Measurements from ENCODE around the gene PIK3CB.
A peak's percentile ranks its signal among the peaks of the same experiment; 100 is the strongest.
"Not testable (repeated sequence)": the region's sequence is repeated elsewhere in the genome, so short reads cannot be mapped to it uniquely, and the experiment has no call there.

Gene PIK3CB

DNA sequence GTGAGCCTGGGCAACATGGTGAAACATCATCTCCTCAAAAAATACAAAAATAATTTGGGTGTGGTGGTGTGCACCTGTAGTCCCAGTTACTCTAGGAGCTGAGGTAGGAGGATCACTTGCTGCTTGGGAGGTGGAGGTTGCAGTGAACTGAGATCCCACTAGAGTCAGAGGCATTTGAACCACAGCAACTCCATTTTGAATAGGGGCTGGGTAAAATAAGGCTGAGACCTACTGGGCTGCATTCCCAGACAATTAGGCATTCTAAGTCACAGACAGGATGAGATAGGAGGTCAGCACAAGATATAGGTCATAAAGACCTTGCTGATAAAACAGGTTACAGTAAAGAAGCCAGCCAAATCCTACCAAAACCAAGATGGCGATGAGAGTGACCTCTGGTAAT lies 12.1 kb upstream of the PIK3CB start:
- DNase-seq (ENCODE audit: low spot score): not testable (repeated sequence)

DNA sequence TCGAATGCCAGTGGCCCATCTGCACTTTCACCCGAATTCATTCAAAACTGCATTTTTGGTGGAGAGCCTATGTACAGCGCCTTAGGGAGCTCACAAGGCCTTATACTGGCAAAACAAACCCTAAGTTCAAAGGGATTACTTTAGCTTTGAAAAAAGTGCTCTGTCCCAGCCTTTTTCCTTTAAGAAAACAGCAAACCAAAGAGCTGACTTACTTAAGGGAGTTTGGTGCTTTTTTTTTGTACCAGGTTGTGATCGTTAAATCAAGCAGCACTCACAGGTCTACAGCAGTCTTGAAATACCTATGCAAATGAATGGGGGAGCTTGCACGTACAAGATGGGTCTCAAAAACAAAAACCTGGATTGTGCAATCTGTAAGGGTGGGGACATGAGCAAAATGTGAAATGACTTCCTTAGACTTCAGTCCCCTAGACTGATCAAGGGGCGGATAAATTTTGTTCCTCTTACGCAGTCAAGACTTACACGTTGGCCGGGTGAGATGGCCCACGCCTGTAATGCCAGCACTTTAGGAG lies 11.6 kb upstream of the PIK3CB start:
- no peak for DNase-seq (ENCODE audit: low spot score)

DNA sequence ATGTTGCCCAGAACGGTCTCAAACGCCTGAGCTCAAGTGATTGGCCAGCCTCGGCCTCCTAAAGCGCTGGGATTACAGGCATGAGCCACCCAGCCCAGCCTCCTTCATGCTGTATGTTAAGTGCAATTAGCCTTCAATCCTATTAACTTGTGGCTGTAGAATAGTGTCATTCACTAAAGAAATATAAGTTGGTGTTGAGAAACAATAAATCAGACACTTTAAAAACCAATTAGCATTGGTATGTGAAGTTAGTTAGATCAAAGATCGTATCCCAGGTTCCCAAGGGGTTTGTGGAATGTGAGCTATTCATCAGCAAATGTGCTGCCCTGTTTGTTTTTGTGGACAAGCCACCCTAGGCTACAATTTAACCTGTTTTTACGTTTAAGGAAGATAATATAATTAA lies 11.0 kb upstream of the PIK3CB start:
- DNase-seq (ENCODE audit: low spot score): no peak

DNA sequence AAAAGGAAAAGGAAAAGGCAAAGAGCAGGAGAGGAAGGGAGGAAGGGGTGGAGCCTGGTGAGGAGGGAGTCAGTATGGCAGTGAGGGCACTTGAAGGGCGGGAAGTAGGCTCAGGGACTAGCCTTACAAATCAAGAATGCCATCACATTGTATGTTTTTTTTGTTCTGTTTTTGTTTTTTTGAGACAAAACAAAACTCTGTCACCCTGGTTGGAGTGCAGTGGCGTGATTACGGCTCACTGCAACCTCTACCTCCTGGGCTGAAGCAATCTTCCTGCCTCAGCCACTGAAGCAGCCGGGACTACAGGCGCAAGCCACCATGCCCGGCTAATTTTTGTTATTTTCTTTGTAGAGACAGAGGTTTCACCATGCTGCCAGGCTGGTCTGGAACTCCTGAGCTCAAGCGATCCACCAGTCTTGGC lies 10.5 kb upstream of the PIK3CB start:
- no peak for DNase-seq (ENCODE audit: low spot score)

DNA sequence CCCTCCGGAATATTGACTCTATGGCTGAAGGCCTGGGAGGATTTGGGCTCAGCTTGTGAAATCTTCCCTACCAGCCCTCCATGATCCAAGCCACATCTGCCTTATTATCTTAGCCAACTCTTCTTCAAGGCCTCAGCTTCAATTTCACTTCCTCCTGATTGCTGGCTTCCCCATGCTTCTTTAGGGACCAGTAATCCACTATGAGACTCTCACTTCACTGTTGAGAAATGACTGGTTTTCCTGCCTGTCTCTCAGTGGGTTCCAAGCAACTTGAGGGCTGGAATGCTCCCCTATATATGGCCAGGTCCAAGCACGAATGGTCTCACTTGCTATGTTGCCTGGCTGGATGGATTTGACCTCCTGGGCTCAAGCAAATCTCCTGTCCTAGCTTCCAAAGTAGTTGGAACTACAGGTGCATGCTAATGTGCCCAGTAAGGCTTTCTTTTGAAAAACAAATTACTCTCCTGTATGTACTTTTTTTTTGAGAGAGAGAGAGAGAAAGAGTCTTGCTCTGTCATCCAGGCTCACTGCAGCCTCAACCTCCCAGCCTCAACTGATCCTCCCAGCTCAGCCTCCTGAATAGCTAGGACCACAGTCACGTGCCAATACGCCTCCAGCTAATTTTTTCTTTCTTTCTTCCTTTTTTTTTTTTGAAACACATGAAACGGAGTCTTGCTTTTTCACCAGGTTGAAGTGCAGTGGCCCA lies 7.9 kb upstream of the PIK3CB start:
- no peak for DNase-seq (ENCODE audit: low spot score)

DNA sequence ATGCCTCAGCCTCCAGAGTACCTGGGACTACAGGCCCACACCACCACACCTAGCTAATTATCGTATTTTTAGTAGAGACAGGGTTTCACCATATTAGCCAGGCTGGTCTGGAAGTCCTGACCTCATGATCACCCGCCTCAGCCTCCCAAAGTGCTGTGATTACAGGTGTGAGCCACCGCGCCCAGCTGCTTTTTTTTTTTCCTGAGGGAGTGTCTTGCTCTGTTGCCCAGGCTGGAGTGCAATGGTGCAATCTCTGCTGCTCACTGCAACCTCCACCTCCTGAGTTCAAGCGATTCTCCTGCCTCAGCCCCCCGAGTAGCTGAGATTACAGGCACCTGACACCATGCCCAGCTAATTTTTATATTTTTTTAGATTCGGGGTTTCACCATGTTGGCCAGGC lies 3.7 kb upstream of the PIK3CB start:
- not testable (repeated sequence) for DNase-seq (ENCODE audit: low spot score)

DNA sequence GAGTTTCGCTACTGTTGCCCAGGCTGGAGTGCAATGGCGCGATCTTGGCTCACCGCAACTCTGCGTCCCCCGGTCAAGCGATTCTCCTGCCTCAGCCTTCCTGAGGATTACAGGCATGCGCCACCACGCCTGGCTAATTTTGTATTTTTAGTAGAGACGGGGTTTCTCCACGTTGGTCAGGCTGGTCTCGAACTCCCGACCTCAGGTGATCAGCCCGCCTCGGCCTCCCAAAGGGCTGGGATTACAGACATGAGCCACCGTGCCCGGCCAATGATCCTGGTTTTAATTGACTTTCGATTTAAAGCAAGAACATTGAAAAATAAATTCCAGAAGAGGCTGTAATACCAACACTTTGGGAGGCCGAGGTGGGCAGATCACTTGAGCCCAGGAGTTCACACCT lies 1.1 kb upstream of the PIK3CB start:
- not testable (repeated sequence) for DNase-seq (ENCODE audit: low spot score)

DNA sequence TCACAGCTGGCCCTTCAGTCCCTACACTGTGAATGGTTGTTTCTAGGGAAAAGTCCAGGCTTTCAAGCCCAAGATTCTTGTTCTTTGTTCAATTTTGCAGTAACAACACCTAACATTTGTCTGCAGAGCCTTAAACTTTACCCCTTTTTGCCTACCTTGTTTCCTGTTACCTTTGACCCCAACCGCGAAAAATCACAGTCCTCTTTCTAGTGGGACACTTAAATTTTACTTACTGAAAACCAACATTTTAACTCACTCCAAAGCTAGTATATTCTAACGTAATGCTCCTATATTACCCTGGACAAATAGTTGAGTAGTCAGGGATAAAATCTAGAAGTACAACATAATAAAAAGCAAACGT lies 649 bp upstream of the PIK3CB start:
- DNase-seq (ENCODE audit: low spot score): no peak

DNA sequence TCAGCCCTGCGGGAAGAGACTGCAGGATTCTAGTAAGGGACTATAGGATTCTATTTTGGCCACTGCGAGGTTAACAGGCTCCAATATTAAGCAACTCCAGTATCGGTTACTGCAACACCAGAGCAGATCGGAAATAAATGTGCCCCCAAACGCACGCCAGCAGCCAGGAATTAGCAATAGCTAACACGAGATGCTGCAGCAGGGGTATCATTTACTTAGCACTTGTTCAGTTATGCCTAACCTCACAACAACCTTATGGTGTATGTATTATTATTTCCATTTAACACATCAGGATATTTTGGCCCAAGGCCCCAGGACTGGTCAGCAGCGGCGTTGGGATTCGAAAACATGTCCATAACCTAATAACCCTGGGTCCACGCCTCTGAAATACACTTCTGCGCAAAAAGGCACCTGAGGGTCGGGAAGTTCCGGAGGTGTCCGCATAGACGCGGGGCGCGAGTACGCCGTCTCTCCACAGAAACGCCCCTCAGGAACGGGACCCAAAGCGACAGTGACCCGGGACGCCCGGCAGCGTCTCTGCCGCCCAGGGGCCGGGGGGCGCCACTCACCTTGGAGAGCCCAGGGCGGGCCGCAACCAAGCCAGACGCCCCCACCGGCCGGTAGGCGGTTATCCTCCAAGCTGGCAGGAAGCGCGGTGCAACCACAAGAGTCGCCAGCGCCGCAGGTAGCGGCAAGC lies 681 bp downstream of the PIK3CB start:
- DNase-seq (ENCODE audit: low spot score): peak; percentile 55

DNA sequence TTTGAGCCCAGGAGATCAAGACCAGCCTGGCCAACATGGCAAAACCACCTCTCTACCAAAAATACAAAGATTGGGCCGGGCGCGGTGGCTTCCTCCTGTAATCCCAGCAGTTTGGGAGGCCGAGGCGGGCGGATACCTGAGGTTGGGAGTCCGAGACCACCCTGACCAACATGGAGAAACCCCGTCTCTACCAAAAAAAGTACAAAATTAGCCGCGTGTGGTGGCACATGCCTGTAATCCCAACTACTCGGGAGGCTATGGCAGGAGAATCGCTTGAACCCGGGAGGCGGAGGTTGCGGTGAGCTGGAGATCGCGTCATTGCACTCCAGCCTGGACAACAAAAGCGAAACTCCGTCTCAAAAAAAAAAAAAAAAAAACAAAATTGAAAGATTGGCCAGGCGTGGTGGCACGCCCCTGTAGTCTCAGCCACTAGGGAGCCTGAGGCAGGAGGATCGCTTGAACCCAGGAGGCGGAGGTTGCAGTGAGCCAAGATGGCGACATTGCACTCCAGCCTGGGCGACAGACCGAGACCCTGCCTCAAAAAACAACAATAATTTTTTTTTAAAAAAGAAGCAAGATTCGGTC lies 2.2 kb downstream of the PIK3CB start:
- DNase-seq (ENCODE audit: low spot score): not testable (repeated sequence)

DNA sequence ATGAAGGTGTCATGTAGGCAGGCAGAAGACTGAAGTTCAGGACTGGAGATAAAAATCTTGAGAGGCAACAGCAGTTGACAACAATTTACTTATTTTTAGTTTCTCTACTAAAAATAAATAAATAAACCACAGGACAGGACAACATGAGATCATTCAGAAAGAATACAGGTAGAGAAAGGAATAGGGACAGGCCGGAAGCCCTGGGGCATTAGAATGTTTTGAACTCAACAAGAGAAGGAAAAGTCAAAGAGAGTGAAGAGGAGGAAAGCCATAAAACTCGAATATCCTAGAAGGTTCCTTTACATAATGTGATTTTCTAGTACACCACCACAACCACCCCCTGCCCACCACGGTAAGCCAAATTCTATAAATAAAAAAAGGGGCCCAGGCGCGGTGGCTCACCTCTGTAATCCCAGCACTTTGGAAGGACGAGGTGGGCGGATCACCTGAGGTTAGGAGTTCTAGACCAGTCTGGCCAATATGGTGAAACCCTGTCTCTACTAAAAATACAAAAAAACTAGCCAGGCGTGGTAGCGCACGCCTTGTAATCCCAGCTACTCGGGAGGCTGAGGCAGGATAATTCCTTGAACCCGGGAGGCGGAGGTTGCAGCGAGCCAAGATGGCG lies 4.7 kb downstream of the PIK3CB start:
- no peak for DNase-seq (ENCODE audit: low spot score)

DNA sequence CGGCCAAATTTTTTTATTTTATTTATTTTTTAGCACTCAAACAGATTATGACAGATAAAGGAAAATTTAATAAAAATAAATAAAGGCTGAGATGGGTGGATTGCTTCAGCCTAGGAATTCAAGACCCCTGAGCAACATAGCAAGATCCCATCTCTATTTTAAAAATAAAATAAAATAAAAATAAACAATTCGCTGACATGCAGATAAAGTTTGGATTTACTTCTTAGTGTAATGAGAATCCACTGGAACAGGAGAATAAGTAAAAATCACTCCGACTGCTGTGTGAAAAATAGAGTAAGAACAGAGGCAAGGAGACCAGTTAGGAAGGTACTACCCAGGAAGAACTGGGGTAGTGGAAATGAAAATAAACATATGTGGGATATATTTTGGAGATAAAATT lies 5.6 kb downstream of the PIK3CB start:
- DNase-seq (ENCODE audit: low spot score): no peak

DNA sequence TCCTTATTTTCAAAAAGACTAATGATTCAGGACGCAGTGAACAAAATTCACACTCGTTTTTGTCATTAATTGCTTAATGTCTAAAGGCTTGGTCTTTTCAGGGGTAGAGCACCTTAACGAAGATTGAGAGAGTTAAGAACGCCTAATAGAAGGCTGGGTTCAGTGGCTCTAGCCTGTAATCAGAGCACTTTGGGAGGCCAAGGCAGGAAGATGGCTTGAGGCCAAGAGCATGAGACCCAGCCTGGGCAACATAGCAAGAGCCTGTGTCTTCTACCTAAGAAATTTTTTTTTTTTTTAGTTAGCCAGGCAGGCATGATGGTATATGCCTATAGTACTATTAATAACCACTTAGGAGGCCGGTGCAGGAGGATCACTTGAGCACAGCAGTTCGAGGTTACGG lies 7.5 kb downstream of the PIK3CB start:
- no peak for DNase-seq (ENCODE audit: low spot score)

DNA sequence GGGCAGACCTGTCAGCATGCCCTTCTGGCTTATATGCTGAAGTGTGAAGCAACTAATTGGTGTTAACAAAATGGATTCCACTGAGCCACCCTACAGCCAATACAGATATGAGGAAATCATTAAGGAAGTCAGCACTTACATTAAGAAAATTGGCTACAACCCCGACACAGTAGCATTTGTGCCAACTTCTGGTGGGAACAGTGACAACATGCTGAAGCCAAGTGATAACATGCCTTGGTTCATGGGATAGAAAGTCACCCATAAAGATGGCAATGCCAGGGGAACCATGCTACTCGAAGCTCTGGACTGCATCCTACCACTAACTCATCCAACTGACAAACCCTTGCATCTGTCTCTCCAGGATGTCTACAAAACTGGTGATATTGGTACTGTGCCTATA lies 9.4 kb downstream of the PIK3CB start:
- no peak for DNase-seq (ENCODE audit: low spot score)

DNA sequence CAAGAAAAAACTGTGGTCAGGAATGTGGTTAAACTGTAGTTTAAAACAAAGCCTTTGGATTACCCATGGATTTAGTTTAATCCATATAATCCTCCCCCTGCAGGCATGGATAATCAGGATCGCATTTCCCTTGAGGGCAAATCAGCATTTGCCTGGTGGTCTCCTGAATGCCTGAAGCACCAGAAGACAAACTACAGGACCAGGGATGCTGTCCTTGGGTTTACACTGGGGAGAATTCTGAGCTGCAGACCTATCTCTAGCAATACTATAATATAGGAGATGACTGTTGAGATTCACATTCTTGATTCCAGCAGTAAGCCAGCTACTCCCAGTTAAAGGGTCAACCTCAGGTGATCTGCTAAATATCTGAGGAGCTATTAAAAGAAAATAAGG lies 10.6 kb downstream of the PIK3CB start:
- no peak for DNase-seq (ENCODE audit: low spot score)

DNA sequence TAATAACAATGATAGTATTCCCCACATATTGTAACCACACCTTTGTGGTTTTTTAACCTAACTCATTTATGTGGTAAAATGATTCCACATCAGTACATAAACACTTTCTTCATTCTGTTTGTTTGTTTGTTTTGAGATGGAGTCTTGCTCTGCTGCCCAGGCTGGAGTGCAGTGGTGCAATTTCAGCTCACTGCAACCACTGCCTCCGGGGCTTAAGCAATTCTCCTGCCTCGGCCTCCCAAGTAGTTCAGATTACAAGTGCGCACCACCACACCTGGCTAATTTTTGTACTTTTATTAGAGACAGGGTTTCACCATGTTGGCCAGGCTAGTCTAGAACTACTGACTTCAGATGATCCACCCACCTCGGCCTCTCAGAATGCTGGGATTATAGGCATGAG lies 14.3 kb downstream of the PIK3CB start:
- DNase-seq (ENCODE audit: low spot score): not testable (repeated sequence)

DNA sequence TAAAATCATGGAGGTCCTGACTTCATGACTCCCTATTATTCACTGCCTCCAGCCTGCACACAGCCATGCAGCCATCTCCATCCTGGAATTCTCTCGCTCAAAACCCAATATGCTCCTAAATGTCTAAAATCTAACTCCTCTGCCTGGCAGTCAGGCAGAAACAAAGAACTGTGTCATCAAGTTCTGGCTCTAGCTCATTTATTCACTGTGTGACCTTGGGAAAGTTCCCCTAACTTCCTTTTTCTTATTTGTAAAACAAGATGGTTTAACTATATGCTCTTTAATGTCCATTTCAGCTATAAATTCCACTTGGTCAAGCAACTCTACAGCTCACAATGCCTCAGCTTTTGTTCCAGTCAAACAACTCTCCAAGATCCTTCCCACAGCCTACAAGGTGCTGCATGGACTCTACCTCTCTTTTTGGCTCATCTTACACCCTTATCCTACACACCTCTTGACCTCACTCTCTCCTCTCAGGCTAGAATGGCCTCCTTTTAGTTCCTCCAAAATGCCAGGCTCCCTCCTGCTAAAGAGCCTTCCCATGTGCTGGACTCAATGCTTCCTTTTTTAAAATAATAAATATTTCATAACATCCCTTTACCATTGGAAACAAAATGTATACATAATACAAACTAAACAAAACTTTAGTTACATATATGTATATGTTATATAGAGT lies 16.4 kb downstream of the PIK3CB start:
- DNase-seq (ENCODE audit: low spot score): no peak

DNA sequence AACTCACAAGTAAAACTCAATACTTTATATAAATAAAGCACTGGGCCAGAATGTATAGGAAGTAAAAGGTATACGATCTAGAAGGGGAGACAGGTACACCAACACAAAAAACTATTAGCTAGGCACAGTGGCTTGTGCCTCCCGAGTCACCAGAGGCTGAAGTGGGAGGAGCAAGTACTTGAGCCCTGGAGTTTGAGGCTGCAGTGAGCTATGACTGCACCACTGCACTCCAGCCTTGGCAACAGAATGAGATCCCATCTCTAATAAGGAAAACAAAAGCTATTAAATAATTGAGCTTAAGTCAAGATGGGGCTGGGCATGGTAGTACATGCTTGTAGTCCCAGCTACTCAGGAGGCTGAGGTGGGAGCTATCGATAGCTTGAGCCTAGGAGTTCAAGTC lies 17.0 kb downstream of the PIK3CB start:
- no peak for DNase-seq (ENCODE audit: low spot score)

DNA sequence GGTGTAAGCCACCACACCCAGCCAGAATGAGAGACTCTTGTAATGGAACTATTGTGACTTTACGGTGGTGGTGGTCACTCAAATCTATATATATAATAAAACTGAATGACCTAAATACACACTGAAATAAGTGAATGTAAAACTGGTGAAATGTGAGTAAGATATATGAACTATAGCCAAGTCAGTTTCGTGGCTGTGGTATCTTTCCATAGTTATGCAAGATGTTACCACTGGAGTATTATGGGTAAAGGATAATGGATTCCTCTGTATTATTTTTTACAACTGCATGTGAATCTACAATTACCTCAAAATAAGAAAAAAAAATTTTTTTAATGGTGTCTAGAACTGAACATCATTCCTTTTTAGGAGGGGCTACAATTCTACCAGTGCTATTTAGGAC lies 21.9 kb downstream of the PIK3CB start:
- DNase-seq (ENCODE audit: low spot score): no peak

DNA sequence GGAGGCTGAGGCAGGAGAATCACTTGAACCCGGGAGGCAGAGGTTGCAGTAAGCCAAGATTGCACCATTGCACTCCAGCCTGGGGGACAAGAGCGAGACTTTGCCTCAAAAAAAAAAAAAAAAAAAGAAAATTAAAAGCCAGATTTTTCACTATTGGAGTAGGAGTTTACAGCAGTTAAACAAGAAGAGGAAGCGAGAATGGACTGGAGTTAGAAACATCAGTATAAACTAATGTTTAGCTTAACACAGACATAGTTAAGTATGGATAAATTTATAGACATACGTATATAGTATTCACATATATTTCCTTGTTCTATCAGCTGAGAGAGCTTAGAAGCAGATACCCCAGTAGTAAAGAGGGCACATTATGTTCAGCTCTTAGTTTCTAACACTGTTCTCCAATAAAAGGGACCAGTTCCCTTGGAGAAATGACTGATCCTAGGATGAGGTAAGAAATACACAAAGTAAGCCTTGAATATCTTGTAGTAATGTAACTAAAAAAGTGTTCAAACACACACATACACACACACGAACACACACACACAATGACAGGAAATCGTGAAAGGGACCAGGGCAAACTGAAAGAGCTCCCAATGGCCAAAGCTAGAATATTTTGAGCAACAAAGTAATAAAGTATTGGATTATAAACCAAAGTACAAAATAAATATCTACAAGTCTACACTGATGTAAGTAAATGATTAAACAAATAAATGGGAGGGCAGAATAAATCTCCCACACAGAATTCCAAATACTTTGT lies 25.1 kb downstream of the PIK3CB start:
- DNase-seq (ENCODE audit: low spot score): no peak

DNA sequence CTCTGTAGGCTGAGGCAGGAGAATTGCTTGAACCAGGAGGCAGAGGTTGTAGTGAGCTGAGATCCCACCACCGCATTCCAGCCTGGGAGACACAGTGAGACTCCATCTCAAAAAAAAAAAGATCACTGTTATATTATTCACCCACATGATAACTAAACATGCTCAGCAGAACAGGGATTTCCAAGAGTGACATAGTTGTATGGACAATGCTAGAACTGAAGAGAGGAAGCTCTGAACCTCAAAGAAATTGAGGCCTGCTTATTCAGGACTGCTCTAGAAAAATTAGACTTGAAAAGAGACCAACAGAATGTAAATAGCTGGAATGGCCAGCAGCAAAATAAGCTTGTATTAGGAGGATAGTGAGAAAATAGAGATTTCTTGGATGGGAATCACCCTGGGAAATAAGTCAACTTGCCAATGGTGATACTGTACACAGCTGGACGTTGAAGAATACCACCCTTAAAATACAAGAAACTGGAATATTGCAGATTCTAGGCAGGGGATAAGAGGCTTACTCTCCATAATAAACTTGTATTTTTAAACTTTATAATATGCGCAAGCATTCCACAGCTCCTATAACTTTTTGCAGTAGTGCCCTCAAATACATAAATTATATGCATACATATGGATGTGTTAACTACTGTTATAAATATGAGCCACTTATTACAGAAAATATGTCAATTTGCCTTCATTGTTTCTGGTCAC lies 28.2 kb downstream of the PIK3CB start:
- DNase-seq (ENCODE audit: low spot score): no peak
